Muscle of arm (tissue), 12 donors: ENCODE data around the gene TMEM138. TPM values are rescaled to one million over a fixed set of nuclear protein-coding genes. Genes with fewer than 3 reads are reported as not detected.
"Not testable (repeated sequence)": the region's sequence is repeated elsewhere in the genome, so short reads cannot be mapped to it uniquely, and the experiment has no call there.

Experiments
- DNase-seq: peaks from one replicate; pipeline ENCODE4 v3.0.0-alpha.2; 2013
- polyA plus RNA-seq, 12 donors: library from polyadenylated mRNA; unstranded; fragments of 120-200 nt; gene quantifications; one replicate each; pipeline ENCODE4 v1.2.1, GENCODE V29; 2013; ENCODE audit not compliant: insufficient read length in 12 of 12

TMEM138 gene
- polyA plus RNA-seq, 12 donors, result 13.8 to 75.4 (median 23.4) TPM; not detected in 1

- peak; percentile 31 for DNase-seq
These were observed 885 bp upstream of the TMEM138 start for GRCh38 chr11:61361237-61361740.

GRCh38 chr11:61362542-61362875 is 335 bp downstream of the TMEM138 start:
- no peak for DNase-seq

- no peak for DNase-seq
These were observed 2.0 kb downstream of the TMEM138 start for GRCh38 chr11:61364012-61364675.

GRCh38 chr11:61367406-61367805 is 5.2 kb downstream of the TMEM138 start:
- DNase-seq, result no peak

GRCh38 chr11:61368646-61369045 is 6.5 kb downstream of the TMEM138 start:
- no peak for DNase-seq

- DNase-seq, result no peak
These were observed 7.5 kb downstream of the TMEM138 start for GRCh38 chr11:61369372-61370348.

GRCh38 chr11:61370349-61371005 is 8.3 kb downstream of the TMEM138 start:
- no peak for DNase-seq

GRCh38 chr11:61372659-61373420 is 10.7 kb downstream of the TMEM138 start:
- no peak for DNase-seq

- no peak for DNase-seq
These were observed 13.6 kb downstream of the TMEM138 start for GRCh38 chr11:61375761-61376108.

GRCh38 chr11:61377461-61378160 is 15.4 kb downstream of the TMEM138 start:
- DNase-seq, result no peak

- no peak for DNase-seq
These were observed 16.6 kb downstream of the TMEM138 start for GRCh38 chr11:61378713-61379313.

GRCh38 chr11:61380884-61381283 is 18.7 kb downstream of the TMEM138 start:
- DNase-seq, result no peak

GRCh38 chr11:61383859-61384258 is 21.7 kb downstream of the TMEM138 start:
- not testable (repeated sequence) for DNase-seq

GRCh38 chr11:61384271-61385242 is 22.4 kb downstream of the TMEM138 start:
- no peak for DNase-seq

- DNase-seq, result no peak
These were observed 28.0 kb downstream of the TMEM138 start for GRCh38 chr11:61390161-61390560.

GRCh38 chr11:61392981-61393595 is 30.9 kb downstream of the TMEM138 start:
- DNase-seq, result peak; percentile 13

- DNase-seq, result no peak
These were observed 39.0 kb downstream of the TMEM138 start for GRCh38 chr11:61401173-61401572.

GRCh38 chr11:61401573-61401972 is 39.4 kb downstream of the TMEM138 start:
- DNase-seq, result no peak

- no peak for DNase-seq
These were observed 41.5 kb downstream of the TMEM138 start for GRCh38 chr11:61403658-61404057.
